ENCODE results near the gene FAM43A. TPM values are rescaled to one million over a fixed set of nuclear protein-coding genes. Genes with fewer than 3 reads are reported as not detected.

FAM43A gene
- 5.1 TPM for polyA plus RNA-seq
- long read RNA-seq, donor 1, transcript FAM43A-201 (1 exons, 2,494 nt): major isoform, 7 of 7 reads
- long read RNA-seq, donor 1, partial matches to known transcripts: 0 of 7 reads
- long read RNA-seq, donor 1, other reads (novel, unspliced or antisense): 0 of 7 reads
- long read RNA-seq, donor 2, partial matches to known transcripts: 0 of 3 reads
- long read RNA-seq, donor 2, other reads (novel, unspliced or antisense): 0 of 3 reads
- long read RNA-seq, donor 3: 0 reads
- long read RNA-seq, donor 4, partial matches to known transcripts: 0 of 1 reads
- long read RNA-seq, donor 4, other reads (novel, unspliced or antisense): 0 of 1 reads
- long read RNA-seq, donor 5, transcript FAM43A-201 (1 exons, 2,494 nt): major isoform, 5 of 5 reads
- long read RNA-seq, donor 5, partial matches to known transcripts: 0 of 5 reads
- long read RNA-seq, donor 5, other reads (novel, unspliced or antisense): 0 of 5 reads
- long read RNA-seq, donor 6, transcript FAM43A-201 (1 exons, 2,494 nt): major isoform, 6 of 6 reads
- long read RNA-seq, donor 6, partial matches to known transcripts: 0 of 6 reads
- long read RNA-seq, donor 6, other reads (novel, unspliced or antisense): 0 of 6 reads
- long read RNA-seq, donor 7, transcript FAM43A-201 (1 exons, 2,494 nt): major isoform, 10 of 10 reads
- long read RNA-seq, donor 7, partial matches to known transcripts: 0 of 10 reads
- long read RNA-seq, donor 7, other reads (novel, unspliced or antisense): 0 of 10 reads
- long read RNA-seq, donor 8, transcript FAM43A-201 (1 exons, 2,494 nt): major isoform, 8 of 8 reads
- long read RNA-seq, donor 8, partial matches to known transcripts: 0 of 8 reads
- long read RNA-seq, donor 8, other reads (novel, unspliced or antisense): 0 of 8 reads
- long read RNA-seq, donor 9, partial matches to known transcripts: 0 of 3 reads
- long read RNA-seq, donor 9, other reads (novel, unspliced or antisense): 0 of 3 reads
- long read RNA-seq, donor 10, transcript FAM43A-201 (1 exons, 2,494 nt): major isoform, 6 of 6 reads
- long read RNA-seq, donor 10, partial matches to known transcripts: 0 of 6 reads
- long read RNA-seq, donor 10, other reads (novel, unspliced or antisense): 0 of 6 reads
- long read RNA-seq, donor 11, partial matches to known transcripts: 0 of 2 reads
- long read RNA-seq, donor 11, other reads (novel, unspliced or antisense): 0 of 2 reads

GRCh38 chr3:194685718-194686413 lies at the start of gene FAM43A:
Gene FAM43A (plus strand): TSS chr3:194685883. CDS start chr3:194686827, 944 bp downstream.
- peak within 1 kb of the TSS; percentile 55 for H3K4me3 ChIP-seq (ENCODE audit: low read length)
- peak; percentile 72 to 81 for DNase-seq
- peaks cover 17% of the 10 kb centered on the region for H3K4me1 ChIP-seq (ENCODE audit: control insufficient read depth, insufficient read depth, low read length)
- no peaks in the 10 kb centered on the region for H3K36me3 ChIP-seq (ENCODE audit: control insufficient read depth, insufficient read depth, low read length)
- WGBS (ENCODE audit: insufficient coverage, low lambda C conversion rate): no CpG with 5 or more reads among the region's 70 CpGs
- H3K27ac ChIP-seq (ENCODE audit: low read length): no peak within 1 kb of the TSS
- H3K27me3 ChIP-seq (ENCODE audit: control insufficient read depth, insufficient read depth, low read length): peaks cover 39% of the 10 kb centered on the region
- peaks cover 10% of the 10 kb centered on the region for H3K9me3 ChIP-seq (ENCODE audit: control insufficient read depth, low read depth, low read length)

- Histone ChIP-seq H3K27me3 (ENCODE audit: control insufficient read depth, insufficient read depth, low read length) (no peaks in the 10 kb centered on the region), H3K27ac (ENCODE audit: low read length) (no peak overlapping the region)
- WGBS (ENCODE audit: insufficient coverage, low lambda C conversion rate): no CpG with 5 or more reads among the region's 3 CpGs
Observed at GRCh38 chr3:194637066-194637465, 48.6 kb upstream of the FAM43A start.

GRCh38 chr3:194637541-194638400 lies 47.9 kb upstream of the FAM43A start:
- Histone ChIP-seq H3K27me3 (ENCODE audit: control insufficient read depth, insufficient read depth, low read length) (no peaks in the 10 kb centered on the region), H3K4me3 (ENCODE audit: low read length) (no peak overlapping the region), H3K9me3 (ENCODE audit: control insufficient read depth, low read depth, low read length) (no peaks in the 10 kb centered on the region), H3K4me1 (ENCODE audit: control insufficient read depth, insufficient read depth, low read length) (no peaks in the 10 kb centered on the region), H3K36me3 (ENCODE audit: control insufficient read depth, insufficient read depth, low read length) (peaks cover 32% of the 10 kb centered on the region), H3K27ac (ENCODE audit: low read length) (no peak overlapping the region)
- WGBS (ENCODE audit: insufficient coverage, low lambda C conversion rate): no CpG with 5 or more reads among the region's 22 CpGs
- DNase-seq: no peak

More at GRCh38 chr3:194637066-194637465, 48.6 kb upstream of the FAM43A start:
- Histone ChIP-seq H3K36me3 (ENCODE audit: control insufficient read depth, insufficient read depth, low read length) (peaks cover 29% of the 10 kb centered on the region), H3K4me1 (ENCODE audit: control insufficient read depth, insufficient read depth, low read length) (no peaks in the 10 kb centered on the region), H3K9me3 (ENCODE audit: control insufficient read depth, low read depth, low read length) (no peaks in the 10 kb centered on the region), H3K4me3 (ENCODE audit: low read length) (no peak overlapping the region)
- DNase-seq: peak in 1 of 2 donors; percentile 36

DNA sequence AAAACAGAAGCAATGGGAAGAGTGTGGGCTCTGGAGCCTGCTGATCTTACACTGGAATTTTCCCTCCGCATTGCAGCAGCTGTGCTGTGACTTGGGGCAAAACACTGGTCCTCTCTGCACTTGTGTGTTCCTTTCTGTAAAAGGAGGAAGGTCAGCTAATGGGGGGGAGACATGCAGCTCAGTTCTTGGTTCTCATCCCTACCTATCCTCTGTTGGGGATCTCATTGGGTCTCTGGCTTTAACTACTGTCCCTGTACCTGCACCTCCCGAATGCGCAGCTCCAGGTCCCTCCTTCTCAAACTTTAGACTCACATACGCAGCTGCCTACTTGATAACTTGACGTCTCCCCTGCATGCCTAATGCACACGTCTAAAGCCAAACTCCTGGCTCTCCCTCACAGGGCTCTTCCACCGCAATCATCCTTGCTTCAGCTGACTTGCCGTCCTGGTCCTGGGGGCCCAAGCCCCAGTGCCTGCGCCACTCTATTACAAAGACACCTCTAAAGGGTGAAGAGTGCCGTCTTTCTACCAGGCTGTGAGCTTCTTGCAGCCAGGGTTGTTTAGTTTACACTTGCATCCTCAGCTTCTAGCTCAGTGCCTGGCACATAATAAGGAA lies 46.6 kb upstream of the FAM43A start:
- Histone ChIP-seq H3K27me3 (ENCODE audit: control insufficient read depth, insufficient read depth, low read length) (no peaks in the 10 kb centered on the region), H3K36me3 (ENCODE audit: control insufficient read depth, insufficient read depth, low read length) (peaks cover 44% of the 10 kb centered on the region), H3K27ac (ENCODE audit: low read length) (no peak overlapping the region), H3K4me3 (ENCODE audit: low read length) (no peak overlapping the region), H3K9me3 (ENCODE audit: control insufficient read depth, low read depth, low read length) (no peaks in the 10 kb centered on the region), H3K4me1 (ENCODE audit: control insufficient read depth, insufficient read depth, low read length) (no peaks in the 10 kb centered on the region)
- 100% methylated on average over 2 of the region's 10 CpGs for WGBS (ENCODE audit: insufficient coverage, low lambda C conversion rate)
- DNase-seq: no peak

DNA sequence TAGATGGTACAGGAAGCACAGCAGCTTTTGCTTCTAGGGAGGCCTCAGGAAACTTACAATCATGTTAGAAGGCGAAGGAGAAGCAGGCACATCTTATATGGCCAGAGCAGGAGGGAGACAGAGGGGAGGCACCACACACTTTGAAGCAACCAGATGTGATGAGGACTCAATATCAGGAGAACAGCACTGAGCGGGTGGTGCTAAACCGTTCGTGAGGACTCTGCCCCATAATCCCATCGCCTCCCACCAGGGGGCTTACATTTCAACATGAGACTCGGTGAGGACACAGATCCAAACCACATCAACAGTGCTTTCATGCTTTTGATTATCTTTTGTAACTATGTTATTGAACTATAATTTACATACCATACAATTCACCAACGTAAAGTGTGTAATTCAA lies 44.9 kb upstream of the FAM43A start:
- H3K27ac ChIP-seq (ENCODE audit: low read length): no peak overlapping the region
- no peaks in the 10 kb centered on the region for H3K9me3 ChIP-seq (ENCODE audit: control insufficient read depth, low read depth, low read length)
- no peak for DNase-seq
- no peak overlapping the region for H3K4me3 ChIP-seq (ENCODE audit: low read length)
- H3K36me3 ChIP-seq (ENCODE audit: control insufficient read depth, insufficient read depth, low read length): peaks cover 58% of the 10 kb centered on the region
- no peaks in the 10 kb centered on the region for H3K27me3 ChIP-seq (ENCODE audit: control insufficient read depth, insufficient read depth, low read length)
- 100% methylated on average over 1 of the region's 7 CpGs for WGBS (ENCODE audit: insufficient coverage, low lambda C conversion rate)
- no peaks in the 10 kb centered on the region for H3K4me1 ChIP-seq (ENCODE audit: control insufficient read depth, insufficient read depth, low read length)

DNA sequence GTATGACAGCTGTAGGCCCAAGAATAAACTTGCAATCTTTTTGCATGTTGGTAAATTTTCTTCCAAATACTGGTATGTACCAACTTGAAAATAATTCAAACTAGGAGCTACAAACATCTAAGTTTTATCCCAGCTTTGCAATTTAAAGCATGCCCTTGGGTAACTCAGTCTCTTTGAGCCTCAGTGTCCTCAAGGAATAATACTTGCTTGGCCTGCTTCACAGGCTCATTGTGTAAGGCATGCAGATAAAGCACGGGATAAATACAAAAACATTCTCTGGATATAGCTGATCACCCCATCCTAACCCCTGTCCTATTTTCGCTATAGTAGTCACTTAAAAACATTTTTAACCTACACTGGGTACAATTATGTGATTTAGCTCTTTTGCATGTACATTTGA lies 42.9 kb upstream of the FAM43A start:
- H3K27ac ChIP-seq (ENCODE audit: low read length): no peak overlapping the region
- no peak for DNase-seq
- no peaks in the 10 kb centered on the region for H3K27me3 ChIP-seq (ENCODE audit: control insufficient read depth, insufficient read depth, low read length)
- WGBS (ENCODE audit: insufficient coverage, low lambda C conversion rate): no CpG with 5 or more reads among the region's 2 CpGs
- H3K4me1 ChIP-seq (ENCODE audit: control insufficient read depth, insufficient read depth, low read length): no peaks in the 10 kb centered on the region
- no peaks in the 10 kb centered on the region for H3K9me3 ChIP-seq (ENCODE audit: control insufficient read depth, low read depth, low read length)
- H3K36me3 ChIP-seq (ENCODE audit: control insufficient read depth, insufficient read depth, low read length): peaks cover 66% of the 10 kb centered on the region
- H3K4me3 ChIP-seq (ENCODE audit: low read length): no peak overlapping the region

DNA sequence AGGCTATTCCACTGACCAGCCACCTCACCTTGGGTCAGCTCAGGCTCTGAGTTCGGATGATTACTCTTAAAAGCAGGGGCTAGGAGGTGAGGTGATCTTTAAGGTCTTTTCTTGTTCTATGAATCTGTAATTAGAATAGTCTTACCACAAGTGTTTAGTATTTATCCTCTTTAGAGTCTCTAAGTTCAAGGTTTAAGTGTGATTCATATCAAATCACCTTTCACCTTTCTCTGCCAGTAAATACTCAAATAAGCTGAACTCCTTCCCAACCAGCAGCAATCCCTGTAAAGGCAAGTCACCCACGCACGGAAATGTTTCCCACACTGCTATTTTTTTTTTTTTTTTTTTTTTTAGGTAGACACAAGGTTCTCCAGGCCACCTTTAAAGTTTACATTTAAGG lies 37.9 kb upstream of the FAM43A start:
- 80% methylated on average over 2 of the region's 3 CpGs for WGBS (ENCODE audit: insufficient coverage, low lambda C conversion rate)
- H3K27me3 ChIP-seq (ENCODE audit: control insufficient read depth, insufficient read depth, low read length): no peaks in the 10 kb centered on the region
- DNase-seq: no peak
- H3K36me3 ChIP-seq (ENCODE audit: control insufficient read depth, insufficient read depth, low read length): peaks cover 80% of the 10 kb centered on the region
- no peak overlapping the region for H3K27ac ChIP-seq (ENCODE audit: low read length)
- H3K4me3 ChIP-seq (ENCODE audit: low read length): no peak overlapping the region
- H3K4me1 ChIP-seq (ENCODE audit: control insufficient read depth, insufficient read depth, low read length): no peaks in the 10 kb centered on the region
- no peaks in the 10 kb centered on the region for H3K9me3 ChIP-seq (ENCODE audit: control insufficient read depth, low read depth, low read length)

- no peak for DNase-seq
Observed at GRCh38 chr3:194654443-194654842, 31.2 kb upstream of the FAM43A start.

GRCh38 chr3:194657439-194657838 lies 28.2 kb upstream of the FAM43A start:
- Histone ChIP-seq H3K27me3 (ENCODE audit: control insufficient read depth, insufficient read depth, low read length) (no peaks in the 10 kb centered on the region), H3K4me3 (ENCODE audit: low read length) (no peak overlapping the region), H3K27ac (ENCODE audit: low read length) (no peak overlapping the region), H3K36me3 (ENCODE audit: control insufficient read depth, insufficient read depth, low read length) (peaks cover 52% of the 10 kb centered on the region), H3K4me1 (ENCODE audit: control insufficient read depth, insufficient read depth, low read length) (no peaks in the 10 kb centered on the region), H3K9me3 (ENCODE audit: control insufficient read depth, low read depth, low read length) (no peaks in the 10 kb centered on the region)
- peak in 1 of 2 donors; percentile 20 for DNase-seq
- WGBS (ENCODE audit: insufficient coverage, low lambda C conversion rate): 100% methylated on average over 1 of the region's 7 CpGs

More at GRCh38 chr3:194654443-194654842, 31.2 kb upstream of the FAM43A start:
- no peaks in the 10 kb centered on the region for H3K4me1 ChIP-seq (ENCODE audit: control insufficient read depth, insufficient read depth, low read length)
- no peak overlapping the region for H3K4me3 ChIP-seq (ENCODE audit: low read length)
- H3K9me3 ChIP-seq (ENCODE audit: control insufficient read depth, low read depth, low read length): no peaks in the 10 kb centered on the region
- H3K27me3 ChIP-seq (ENCODE audit: control insufficient read depth, insufficient read depth, low read length): no peaks in the 10 kb centered on the region
- peaks cover 63% of the 10 kb centered on the region for H3K36me3 ChIP-seq (ENCODE audit: control insufficient read depth, insufficient read depth, low read length)
- no peak overlapping the region for H3K27ac ChIP-seq (ENCODE audit: low read length)
- WGBS (ENCODE audit: insufficient coverage, low lambda C conversion rate): 100% methylated on average over 3 of the region's 5 CpGs
